ENCODE measurements around the gene ZBTB20.

DNA sequence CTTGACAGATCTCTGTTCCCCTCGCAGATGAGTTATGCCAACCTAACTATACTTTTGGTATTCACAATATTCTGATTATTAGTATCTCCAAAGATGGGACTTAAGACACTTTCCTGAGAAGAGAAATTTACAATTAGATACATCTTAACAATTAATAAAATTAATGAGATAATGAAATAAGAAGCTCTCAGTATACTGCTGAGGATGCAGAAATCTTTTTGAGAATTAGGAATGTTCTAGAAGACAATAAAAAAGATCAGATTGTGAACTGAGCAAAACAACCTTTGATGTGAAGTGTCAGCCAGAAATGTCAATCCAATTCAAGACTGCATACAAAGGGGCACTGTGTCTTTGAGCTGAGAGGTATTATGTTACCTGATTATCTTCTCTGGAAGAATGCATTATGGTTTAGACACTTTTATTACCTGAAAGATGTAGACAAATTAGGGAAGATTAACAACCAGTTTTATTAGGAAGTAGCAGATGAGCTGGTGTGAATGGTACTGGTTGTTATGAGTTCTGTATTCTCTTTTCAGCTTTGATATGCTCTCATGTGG lies 590.4 kb downstream of the ZBTB20 start:
- TF ChIP-seq, protein P1, sequence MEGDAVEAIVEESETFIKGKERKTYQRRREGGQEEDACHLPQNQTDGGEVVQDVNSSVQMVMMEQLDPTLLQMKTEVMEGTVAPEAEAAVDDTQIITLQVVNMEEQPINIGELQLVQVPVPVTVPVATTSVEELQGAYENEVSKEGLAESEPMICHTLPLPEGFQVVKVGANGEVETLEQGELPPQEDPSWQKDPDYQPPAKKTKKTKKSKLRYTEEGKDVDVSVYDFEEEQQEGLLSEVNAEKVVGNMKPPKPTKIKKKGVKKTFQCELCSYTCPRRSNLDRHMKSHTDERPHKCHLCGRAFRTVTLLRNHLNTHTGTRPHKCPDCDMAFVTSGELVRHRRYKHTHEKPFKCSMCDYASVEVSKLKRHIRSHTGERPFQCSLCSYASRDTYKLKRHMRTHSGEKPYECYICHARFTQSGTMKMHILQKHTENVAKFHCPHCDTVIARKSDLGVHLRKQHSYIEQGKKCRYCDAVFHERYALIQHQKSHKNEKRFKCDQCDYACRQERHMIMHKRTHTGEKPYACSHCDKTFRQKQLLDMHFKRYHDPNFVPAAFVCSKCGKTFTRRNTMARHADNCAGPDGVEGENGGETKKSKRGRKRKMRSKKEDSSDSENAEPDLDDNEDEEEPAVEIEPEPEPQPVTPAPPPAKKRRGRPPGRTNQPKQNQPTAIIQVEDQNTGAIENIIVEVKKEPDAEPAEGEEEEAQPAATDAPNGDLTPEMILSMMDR (IDR thresholded peaks at IDR 0.05 in 8 of 11, conservative IDR thresholded peaks at IDR 0.05 in 3 of 11) = no peak
- no peak for TF ChIP-seq POLR2AphosphoS5 (IDR thresholded peaks at IDR 0.05)
- TF ChIP-seq POLR2A (IDR thresholded peaks at IDR 0.05) = no peak

Measured in spleen (tissue), 7 donors.